ENCODE measurements around the gene DYNC1H1.
"Not testable (repeated sequence)": the region's sequence is repeated elsewhere in the genome, so short reads cannot be mapped to it uniquely, and the experiment has no call there.

Gene DYNC1H1

DNA sequence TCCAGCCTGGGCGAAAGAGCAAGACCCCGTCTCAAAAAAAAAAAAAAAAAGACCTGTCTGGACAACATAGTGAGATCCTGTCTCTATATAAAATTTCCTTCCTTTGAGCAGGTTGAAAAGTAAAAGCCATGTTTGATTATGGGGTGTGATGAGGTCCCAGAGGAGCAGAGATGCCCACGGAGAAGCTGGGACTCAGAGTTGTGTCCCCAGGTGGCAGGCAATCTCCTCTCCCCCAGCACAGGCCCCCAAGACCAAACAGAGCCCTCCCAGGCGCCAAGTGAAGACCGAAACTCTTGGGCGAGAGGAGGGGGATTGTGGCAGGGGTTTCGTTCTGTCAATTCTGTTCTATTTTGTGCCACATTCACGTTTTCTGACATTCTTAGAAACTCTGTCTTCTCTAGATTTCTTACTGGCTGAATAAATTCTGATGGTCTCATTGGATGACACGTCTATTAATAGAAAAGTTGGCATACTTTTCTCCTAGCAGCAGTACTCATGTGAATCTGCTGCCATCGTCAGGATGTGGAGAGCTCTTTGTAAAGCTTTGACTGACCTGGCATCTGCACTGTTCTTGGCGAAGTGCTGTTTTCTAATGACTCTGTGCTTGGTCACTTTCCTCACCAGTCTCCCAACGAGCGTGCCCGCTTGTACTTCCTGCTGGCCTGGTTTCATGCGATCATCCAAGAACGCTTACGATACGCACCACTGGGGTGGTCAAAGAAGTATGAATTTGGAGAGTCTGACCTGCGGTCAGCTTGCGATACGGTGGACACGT is 79.1 kb downstream of the DYNC1H1 start:
- DNase-seq, result no peak

DNA sequence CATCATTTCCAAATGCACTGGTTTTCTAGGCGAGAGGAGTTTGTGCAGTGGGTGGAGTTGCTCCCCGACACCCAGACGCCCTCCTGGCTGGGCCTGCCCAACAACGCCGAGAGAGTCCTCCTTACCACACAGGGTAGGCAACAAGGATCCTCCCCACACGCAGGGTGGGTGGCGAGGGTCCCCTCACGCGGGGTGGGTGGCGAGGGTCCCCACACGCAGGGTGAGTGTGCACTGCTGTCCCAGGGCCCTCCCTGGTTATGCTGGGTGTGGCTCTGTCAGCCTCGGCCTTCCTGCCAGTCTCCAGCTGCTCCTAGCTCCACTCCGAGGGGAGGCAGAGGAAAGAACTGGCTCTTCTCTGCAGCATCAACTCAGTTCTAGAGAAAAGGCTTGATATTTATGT is 80.2 kb downstream of the DYNC1H1 start:
- DNase-seq, result no peak

DNA sequence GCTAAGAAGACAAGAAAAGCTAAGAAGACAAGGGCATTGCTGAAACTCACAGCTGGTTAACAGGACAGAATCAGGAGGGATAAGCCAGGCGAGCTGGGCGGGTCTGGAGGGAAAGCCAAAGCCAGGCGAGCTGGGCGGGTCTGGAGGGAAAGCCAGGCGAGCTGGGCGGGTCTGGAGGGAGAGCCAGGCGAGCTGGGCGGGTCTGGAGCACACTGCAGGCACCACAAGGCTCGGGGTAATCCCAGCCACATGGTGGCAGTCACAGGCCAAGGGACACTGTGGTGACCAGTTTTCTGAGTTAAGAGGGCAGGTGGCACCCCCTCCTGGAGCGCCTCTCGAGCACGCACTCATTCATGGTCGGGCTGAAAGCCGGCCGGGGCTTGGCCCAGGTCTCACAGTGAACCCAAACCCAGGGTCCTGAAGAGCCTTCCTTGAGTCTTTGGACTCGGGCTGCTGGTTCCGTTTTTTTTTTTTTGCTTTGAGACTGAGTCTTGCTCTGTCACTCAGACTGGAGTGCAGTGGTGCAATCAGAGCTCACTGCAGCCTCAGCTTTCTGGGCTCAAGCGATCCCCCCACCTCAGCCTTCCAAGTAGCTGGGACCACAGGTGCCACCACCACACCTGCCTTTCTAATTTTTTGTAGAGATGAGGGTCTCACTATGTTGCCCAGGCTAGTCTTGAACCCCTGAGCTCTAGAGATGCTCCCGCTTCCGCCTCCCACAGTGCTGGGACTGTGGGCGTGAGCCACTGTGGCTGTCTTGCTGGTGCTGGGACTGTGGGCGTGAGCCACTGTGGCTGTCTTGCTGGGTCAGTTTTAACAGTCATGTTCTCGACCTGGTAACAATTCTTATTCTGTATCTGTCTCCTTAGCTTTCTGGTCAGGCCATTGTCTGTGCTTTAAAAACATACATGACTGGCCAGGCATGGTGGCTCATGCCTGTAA is 82.2 kb downstream of the DYNC1H1 start:
- DNase-seq, result peak; percentile 7

DNA sequence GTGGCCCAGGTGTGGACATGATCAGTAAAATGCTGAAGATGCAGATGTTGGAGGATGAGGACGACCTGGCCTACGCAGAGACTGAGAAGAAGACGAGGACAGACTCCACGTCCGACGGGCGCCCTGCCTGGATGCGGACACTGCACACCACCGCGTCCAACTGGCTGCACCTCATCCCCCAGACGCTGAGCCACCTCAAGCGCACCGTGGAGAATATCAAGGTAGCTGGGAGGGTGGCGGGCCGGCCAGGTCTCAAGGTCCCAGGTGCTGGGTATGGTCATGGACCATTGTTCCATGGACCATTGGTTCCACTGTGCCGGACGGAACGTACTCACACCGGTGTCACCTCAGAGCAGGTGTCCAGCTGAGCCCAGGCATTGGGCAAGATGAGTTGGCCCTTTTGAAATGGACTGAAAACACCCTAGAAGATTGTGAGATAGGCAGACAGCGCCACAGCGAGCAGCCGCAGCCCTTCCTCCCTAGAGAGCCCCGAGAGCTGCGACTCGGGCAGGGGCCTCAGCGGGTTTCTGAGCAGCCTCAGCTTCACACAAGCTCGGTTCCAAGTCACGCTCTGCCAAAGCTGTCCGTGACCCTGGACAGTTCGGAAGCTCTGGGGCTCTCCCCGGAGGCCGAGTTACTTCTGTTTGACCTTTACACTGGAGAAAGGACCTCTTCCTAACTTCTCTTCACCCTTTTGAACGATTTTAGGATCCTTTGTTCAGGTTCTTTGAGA is 83.6 kb downstream of the DYNC1H1 start:
- DNase-seq, result no peak

DNA sequence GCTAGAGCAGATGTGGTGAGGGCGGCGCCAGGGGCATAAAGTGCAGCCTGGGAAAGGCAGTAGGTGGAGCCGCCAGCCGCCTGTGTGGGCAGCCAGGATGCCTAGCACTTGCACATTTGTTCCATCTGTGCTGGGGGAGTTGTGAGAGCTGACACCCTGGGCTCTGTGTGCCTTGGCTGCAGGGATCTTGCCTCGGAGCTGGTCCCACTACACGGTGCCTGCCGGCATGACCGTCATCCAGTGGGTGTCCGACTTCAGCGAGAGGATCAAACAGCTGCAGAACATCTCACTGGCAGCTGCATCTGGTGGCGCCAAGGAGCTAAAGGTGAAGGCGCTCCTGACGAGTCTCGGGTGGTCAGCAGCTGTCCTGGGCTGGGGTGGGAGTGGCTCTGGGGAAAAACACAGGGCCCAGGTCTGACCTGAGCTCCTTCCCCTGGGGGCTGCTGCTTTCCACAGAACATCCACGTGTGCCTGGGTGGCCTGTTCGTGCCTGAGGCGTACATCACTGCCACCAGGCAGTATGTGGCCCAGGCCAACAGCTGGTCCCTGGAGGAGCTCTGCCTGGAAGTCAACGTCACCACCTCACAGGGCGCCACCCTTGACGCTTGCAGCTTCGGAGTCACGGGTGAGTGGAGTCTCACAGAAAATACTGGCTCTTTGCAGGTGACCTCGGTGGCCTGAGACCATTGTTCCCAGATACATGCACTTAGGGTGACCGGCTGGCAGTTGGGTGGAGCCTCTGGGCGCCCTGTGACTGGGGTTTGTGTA is 85.1 kb downstream of the DYNC1H1 start:
- no peak for DNase-seq

DNA sequence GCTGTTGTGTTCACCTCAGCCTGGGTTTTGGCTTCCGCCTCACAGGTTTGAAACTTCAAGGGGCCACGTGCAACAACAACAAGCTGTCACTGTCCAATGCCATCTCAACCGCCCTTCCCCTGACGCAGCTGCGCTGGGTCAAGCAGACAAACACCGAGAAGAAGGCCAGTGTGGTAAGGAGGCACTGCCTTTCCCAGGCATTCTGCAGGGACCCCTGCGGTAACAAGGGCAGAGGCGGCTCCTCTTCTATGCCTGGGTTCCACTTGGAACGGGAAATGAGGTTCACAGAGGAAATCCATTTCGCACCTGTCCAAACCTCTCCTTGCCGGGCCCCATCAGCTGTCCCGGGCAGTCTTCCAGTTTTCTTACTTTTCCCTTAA is 85.6 kb downstream of the DYNC1H1 start:
- DNase-seq, result no peak

DNA sequence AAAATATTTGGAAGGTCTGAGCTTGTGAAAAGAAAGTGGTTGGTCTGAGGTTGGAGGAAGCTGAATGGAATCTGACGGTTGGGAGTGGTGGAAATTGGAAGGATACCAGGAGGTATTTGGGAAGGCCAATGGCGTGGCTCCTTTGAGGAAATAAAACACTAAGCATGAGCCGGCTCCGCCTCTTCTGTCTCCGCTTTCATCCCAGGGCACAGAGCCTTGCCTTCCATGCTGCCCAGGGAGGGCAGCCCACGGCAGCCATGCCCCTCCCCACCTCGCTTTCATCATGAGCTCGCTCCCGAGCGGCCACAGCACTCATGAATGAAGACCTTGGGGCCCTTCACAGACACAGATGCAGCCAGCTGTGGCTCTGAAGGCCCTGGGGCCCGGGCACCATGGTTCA is 86.3 kb downstream of the DYNC1H1 start:
- DNase-seq, result no peak

DNA sequence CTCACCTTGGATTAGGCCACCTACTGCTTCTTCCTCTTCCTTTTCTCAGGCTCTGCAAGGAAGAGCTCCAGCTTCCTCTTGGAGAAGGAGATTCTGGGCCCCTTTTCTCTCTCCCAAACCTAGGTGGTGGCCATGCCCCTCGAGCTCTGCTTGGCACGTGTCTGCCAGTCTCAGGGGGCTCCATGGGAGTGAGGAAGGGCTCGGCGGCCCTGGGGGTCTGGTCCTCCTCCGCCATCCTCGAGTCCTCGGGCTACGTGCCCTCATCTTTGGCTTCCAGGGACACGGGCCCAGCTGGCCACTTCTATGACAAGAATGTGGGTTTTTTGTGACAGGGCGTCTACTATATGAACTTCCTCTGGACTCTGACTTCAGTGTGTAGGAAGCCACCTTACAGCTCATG is 88.1 kb downstream of the DYNC1H1 start:
- no peak for DNase-seq

DNA sequence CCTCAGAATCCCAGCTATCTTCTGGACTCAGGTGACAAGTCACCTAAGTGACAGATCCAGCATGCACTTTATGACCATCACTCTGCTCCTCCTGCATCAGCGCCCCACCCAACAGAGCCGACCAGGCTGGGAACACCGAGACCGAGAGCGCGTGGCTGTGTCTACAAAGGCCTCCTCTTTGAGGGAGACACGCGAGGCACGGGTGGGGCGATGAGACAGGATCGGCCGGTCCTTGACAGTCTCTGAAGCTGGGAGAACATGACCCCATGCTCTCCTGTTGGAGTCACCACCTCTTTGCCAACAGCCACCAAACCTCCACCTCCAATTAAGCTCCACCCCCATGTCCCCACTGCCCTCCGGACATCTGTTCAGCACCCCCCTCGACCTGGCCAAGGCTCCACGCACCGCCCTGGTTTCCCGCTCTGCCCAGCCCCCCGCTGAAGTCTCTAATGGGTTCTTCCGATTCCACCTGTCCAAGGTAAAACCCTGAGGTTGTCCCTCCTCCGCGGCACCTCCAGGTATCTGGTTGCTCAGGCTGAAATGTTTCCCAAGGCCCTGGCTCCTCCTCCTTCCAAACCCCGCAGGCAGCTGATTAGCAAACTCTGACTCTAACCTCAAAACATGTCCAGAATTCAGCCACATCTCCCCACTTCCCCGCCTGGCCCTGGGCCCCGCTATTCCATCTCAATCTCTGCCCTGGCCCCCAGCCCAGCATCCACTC is 91.0 kb downstream of the DYNC1H1 start:
- DNase-seq, result no peak

DNA sequence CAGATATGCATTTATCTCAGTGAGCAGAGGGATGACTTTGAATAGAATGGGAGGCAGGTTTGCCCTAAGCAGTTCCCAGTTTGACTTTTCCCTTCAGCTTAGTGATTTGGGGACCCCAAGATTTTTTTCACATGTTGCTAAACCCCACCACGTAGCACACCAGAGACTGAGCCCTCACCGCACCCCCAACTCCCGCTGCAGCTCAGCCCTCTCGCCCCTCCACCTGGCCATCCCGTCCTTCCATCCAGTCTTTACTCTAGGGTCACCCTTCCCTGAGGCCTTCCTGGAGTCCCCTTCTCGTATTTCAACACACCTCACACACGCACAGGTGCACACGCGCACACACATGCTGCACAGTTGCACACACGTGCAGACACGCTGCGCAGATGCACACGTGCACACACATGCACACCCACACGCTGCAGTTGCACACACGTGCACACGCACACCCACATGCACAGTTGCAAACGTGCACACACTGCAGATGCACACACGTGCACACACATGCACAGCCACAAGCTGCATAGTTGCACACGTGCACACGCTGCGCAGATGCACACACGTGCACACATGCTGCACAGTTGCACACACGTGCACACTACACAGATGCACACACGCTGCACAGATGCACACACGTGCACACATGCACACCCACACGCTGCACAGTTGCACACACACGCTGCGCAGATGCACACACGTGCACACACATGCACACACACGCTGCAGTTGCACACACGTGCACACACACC is 92.5 kb downstream of the DYNC1H1 start:
- no peak for DNase-seq

DNA sequence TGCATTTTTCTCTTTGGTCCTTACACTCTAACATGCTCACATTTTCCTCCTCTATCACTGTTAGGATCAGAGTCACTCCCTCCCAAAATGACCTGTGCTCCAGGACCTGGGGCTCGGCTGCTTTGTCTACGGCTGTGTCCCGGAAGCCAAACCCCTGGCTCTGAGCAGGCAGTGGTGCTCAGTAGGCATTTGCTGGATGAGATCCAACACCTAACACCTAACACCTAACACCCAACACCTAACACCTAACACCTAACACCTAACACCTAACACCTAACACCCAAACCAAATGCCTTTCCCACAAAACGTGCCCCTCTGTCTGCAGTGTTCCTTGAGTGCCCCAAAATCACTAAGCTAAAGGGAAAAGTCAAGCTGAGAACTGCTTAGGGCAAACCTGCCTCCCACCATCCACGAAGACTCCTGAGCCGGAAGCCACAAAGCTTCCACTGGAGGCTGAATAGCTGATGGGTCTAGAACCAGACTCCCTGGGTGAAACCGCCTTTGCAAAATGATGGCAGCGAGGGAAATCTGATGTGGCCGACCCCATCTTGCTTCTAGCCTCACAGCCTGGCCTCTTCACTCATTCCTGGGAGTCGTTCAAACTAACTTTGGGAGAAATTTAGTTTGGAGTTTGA is 93.2 kb downstream of the DYNC1H1 start:
- DNase-seq, result no peak

DNA sequence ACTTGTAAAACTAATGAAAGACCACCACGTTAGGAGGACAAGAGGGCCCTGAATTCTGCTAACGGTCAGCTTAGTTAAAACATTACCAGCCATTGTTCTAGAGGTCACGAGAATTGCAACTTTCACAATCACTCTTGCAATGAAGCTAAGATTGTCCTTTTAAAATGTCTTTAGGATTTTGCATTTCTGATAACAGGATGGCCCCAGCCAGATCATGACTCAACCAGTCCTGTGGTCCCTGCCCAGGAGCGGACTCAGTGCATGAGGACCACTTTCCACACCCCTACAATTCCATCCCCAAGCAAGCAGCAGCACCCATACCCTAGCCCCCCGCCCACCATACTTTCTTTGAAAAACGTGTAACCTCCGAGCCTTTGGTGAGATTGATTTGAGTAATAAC is 93.8 kb downstream of the DYNC1H1 start:
- DNase-seq, result no peak

DNA sequence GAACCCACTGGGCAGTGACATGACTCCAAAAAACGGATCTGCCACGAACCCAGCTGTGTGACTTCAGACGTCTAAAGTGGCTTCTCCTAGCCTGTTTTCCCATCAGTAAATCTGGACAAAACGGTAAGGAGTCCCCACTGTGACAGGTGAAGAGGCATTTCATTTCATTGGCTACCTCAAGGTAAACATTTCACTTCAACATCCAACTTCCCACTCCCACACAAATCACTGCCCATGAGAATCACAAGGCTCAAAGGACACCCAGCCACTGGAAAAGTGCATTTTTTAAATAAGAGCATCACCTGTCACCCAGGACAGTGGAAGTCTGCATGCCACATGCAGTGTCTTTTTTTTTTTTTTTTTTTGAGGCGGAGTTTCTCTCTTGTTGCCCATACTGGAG is 94.6 kb downstream of the DYNC1H1 start:
- no peak for DNase-seq

DNA sequence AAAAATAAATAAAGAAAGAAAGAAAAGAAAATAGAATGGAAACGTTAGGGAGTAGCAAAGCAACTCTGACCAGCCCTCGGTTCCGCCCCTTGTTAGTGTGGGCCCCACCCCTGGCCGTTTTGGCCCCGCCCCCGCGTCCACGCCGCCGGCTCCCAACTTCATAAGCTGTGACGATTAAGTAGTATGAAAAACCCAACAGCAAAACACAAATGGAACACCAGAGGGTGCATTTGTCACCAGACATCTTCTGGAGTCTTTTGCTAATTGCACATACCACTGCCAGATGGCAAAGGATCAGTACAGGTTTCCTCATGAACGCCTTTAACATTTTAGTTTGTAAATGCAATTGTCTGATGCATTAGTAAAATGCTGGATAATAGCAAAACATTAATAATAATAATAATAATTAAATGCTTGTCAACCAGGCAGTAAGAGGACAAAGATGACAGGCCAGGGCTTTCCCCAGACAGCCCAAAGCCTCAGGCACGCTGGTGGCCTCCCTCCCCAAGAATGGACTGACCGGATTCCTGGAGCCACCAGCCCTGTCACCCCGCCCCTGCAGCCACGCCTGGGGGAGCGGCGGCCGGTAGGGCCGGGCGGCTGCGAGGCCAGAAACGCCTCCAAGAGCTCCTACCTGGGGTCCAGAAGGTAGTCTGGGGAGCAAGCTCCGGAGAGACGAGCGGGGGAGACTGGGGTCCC is 98.9 kb downstream of the DYNC1H1 start:
- DNase-seq, result peak; percentile 68

DNA sequence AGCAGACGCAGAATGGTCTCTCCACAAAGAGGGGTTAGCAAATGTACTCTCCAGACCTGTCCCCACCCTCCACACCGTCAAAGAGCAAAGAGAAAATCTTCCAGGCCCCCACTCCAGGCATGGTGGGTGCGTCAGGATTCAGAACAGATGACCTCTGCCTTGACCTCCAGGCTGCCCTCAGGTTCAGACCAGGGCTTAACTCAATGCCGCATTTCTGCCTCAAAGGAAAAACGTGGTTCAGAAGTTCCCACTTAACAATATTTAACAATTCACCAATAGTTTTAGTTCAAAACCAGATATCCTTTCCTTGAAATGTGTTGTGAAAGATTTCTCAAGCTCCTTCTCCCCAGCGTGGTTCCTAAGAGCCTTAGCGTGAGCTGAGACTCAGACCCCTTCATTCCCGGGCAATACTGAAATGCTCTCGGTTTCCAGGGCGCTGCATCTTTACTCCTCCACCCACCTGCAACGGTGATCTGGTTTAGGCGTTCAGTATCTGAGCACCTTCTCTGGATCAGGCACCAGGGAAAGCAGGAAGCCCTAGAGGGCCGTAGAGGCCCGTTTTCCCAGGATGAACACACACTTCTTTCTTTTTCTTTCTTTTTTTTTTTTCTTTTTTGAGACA is 99.5 kb downstream of the DYNC1H1 start:
- no peak for DNase-seq

DNA sequence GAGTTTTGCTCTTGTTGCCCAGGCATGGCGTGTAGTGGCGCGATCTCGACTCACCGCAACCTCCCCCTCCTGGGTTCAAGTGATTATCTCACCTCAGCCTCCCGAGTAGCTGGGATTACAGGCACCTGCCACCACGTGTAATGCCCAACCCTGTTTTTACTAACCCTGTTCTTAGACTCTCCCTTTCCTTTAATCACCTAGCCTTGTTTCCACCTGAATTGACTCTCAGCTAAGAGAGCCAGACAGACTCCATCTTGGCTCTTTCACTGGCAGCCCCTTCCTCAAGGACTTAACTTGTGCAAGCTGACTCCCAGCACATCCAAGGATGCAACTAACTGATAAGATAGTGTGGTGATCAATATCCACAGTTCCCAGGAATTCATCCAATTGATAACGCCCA is 100.2 kb downstream of the DYNC1H1 start:
- DNase-seq, result not testable (repeated sequence)

DNA sequence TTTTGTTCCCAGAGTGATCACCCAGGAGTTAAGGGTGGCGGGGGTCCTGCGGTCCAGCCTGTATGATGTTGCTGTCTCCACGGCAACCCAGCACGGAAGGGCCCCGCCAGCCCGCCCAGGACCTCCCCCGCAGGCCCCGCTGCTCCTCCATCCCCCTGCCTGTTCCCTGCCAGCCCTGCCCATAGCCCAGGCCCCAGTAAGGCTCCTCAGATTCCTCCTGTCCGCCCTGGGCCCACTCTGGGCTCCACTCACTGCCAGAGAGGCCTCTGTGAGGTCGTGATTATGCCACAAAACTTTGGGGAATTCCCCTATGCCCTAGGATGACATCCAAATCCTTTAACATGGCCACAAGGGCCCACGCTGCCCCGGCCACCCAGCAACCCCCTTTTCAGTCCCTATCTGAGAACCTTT is 101.7 kb downstream of the DYNC1H1 start:
- DNase-seq, result no peak

DNA sequence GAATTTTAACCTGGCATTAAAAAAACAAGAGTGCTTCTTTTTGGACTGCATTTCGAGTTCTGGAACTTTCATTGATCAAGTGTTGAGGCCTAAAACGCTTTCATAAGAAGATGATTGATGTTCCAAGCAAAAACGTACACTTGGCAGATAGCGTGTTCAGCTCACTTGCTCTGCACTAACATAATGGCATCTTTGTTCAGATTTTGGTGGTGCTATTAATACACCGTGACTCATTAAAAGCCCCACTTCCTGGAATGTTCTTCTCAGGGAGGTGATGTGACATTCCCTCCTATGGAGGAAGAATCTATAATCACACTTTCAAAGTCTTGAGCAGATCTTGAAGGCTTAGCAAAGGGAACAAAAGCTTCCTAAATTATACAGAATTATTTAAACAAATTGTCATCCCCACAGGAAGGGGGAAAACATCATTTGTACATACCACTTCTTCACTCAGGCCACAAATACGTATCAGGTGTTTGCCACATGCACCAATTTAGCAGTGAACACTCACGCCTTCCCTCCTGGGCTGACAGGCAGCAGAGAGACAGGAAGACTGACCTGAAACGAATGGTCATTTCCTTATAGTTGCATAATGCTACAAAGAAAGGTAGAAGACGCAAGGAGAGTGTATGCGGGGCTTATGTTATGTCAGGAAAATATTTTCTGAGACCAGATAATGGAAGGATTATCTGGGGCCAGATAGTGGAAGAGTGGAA is 107.1 kb downstream of the DYNC1H1 start:
- DNase-seq, result no peak

DNA sequence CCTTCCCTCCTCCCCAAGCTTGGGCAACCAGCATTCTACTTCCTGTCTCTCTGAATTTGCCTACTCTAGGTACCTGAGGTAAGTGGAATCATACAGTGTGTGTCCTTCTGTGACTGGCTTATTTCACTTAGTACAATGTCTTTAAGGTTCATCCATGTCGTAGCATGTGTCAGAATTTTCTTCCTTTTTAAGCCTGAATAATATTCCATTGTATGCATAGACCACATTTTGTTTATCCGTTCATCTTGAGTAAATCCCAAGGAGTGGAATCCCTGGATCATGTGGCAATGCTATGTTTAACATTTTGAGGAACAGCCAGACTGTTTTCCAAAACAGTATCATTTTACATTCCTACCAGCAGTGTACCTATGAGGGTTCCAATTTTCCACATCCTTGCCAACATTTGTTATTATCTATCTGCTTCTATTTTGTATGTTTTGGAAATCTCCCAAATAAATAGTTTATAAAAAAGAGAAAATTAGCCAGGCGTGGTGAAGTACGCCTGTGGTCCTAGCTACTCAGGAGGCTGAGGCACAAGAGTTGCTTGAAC is 110.1 kb downstream of the DYNC1H1 start:
- no peak for DNase-seq
